Heart left ventricle (tissue), 13 donors: ENCODE results near the gene ZNF554.

Experiments
- CTCF ChIP-seq, 12 donors: fragments of 200-600 bp; sonication (generic) in 4 of 12; IDR thresholded peaks; one replicate each; pipeline versions ENCODE4 v1.5.0 to v1.8.0; 2018 to 2022; ENCODE audit warnings: antibody characterized with exemption in 12 of 12, mild to moderate bottlenecking in 5 of 12
- POLR2A ChIP-seq, 2 donors: fragments of 450-650 bp; IDR thresholded peaks; one replicate each; pipeline ENCODE4 v1.6.1; 2017; ENCODE audit warnings: antibody characterized with exemption in 2 of 2, mild to moderate bottlenecking in 2 of 2, moderate library complexity in 2 of 2
- donor health status: ischemic (EF 13 %, LVEDD 7.1; RV severe dilation, severe dysfunction).
- donor health status: DM: no; HTN: yes; CAD: no.
- donor health status: DM: no; HTN: no; CAD: no.
- donor health status: ischemic (EF 25% LVEDD 6.9; RV normal size, moderate dysfunction).
- donor health status: ischemic (EF 25% LVEDD 5.7; RV mildly dilated, moderate dysfunction).
- donor health status: ischemic (EF 35%, LVEDD 5.7; RV mildly dilated, moderate dysfunction).
- donor health status: nonischemic (EF 11% LVEDD 7.7; RV severe dilation, severe dysfunction).
- donor health status: DM: yes; HTN: yes; CAD: no.
- donor health status: PGD.
- donor health status: ischemic (EF 29% LVEDD 5.4; RV normal size, mild dysfunction).
- donor health status: nonischemic (EF 23%, LVEDD 6.1; RV moderate dilation, normal function).

- TF ChIP-seq CTCF (IDR thresholded peaks at IDR 0.05) = no peak
- TF ChIP-seq POLR2A (IDR thresholded peaks at IDR 0.05) = no peak
These were observed 15.3 kb upstream of the ZNF554 start for GRCh38 chr19:2804156-2805004.
